ENCODE results near the gene FGD5. TPM values are rescaled to one million over a fixed set of nuclear protein-coding genes. Genes with fewer than 3 reads are reported as not detected.

Gene FGD5
- total RNA-seq, 1 donor, result under 0.01 TPM

GRCh38 chr3:14876921-14877333, 58.2 kb downstream of the FGD5 start:
- no peak for DNase-seq (ENCODE audit: low read depth)
- no peak for TF ChIP-seq CTCF (IDR thresholded peaks at IDR 0.05; ENCODE audit: insufficient read depth, low read depth, low read length)
- no peak overlapping the region for H3K4me3 ChIP-seq (ENCODE audit: low read depth, low read length)

- no peak for DNase-seq (ENCODE audit: low read depth)
- no peak for TF ChIP-seq CTCF (IDR thresholded peaks at IDR 0.05; ENCODE audit: insufficient read depth, low read depth, low read length)
- no peak overlapping the region for H3K4me3 ChIP-seq (ENCODE audit: low read depth, low read length)
Observed at GRCh38 chr3:14877469-14877868, 58.7 kb downstream of the FGD5 start.

GRCh38 chr3:14879211-14879874, 60.6 kb downstream of the FGD5 start:
- TF ChIP-seq CTCF (IDR thresholded peaks at IDR 0.05; ENCODE audit: insufficient read depth, low read depth, low read length), result no peak
- H3K4me3 ChIP-seq (ENCODE audit: low read depth, low read length), result no peak overlapping the region
- peak; percentile 3 for DNase-seq (ENCODE audit: low read depth)

- TF ChIP-seq CTCF (IDR thresholded peaks at IDR 0.05; ENCODE audit: insufficient read depth, low read depth, low read length), result no peak
- DNase-seq (ENCODE audit: low read depth), result no peak
- no peak overlapping the region for H3K4me3 ChIP-seq (ENCODE audit: low read depth, low read length)
Observed at GRCh38 chr3:14880447-14881106, 61.8 kb downstream of the FGD5 start.

GRCh38 chr3:14883226-14883625, 64.5 kb downstream of the FGD5 start:
- no peak for TF ChIP-seq CTCF (IDR thresholded peaks at IDR 0.05; ENCODE audit: insufficient read depth, low read depth, low read length)
- DNase-seq (ENCODE audit: low read depth), result no peak
- no peak overlapping the region for H3K4me3 ChIP-seq (ENCODE audit: low read depth, low read length)

GRCh38 chr3:14884665-14885064, 65.9 kb downstream of the FGD5 start:
- DNase-seq (ENCODE audit: low read depth), result no peak
- TF ChIP-seq CTCF (IDR thresholded peaks at IDR 0.05; ENCODE audit: insufficient read depth, low read depth, low read length), result no peak
- no peak overlapping the region for H3K4me3 ChIP-seq (ENCODE audit: low read depth, low read length)

All from fibroblast of villous mesenchyme (primary cell).